ENCODE data around the gene PTCRA. TPM values are rescaled to one million over a fixed set of nuclear protein-coding genes. Genes with fewer than 3 reads are reported as not detected.

Gene PTCRA
- total RNA-seq, 1 donor from 2014 or later: not detected

GRCh38 chr6:42962502-42963178, 46.8 kb downstream of the PTCRA start:
- TF ChIP-seq POLR2AphosphoS5 (IDR thresholded peaks at IDR 0.05; ENCODE audit: insufficient read depth in 1 of 2, low read depth in 1 of 2) (no peak), POLR2A (IDR thresholded peaks at IDR 0.05) (no peak), CTCF (IDR thresholded peaks at IDR 0.05) (no peak)
- peaks cover 14% of the 10 kb centered on the region for H3K4me1 ChIP-seq
- no peaks in the 10 kb centered on the region for H3K9me3 ChIP-seq
- no peak overlapping the region for H3K27ac ChIP-seq
- no peak overlapping the region for H3K4me3 ChIP-seq
- no peak for DNase-seq (ENCODE audit: extremely low spot score in 2 of 2)
- H3K27me3 ChIP-seq: no peaks in the 10 kb centered on the region
- intact Hi-C loops (cut with DNase I): no loop called here
- H3K36me3 ChIP-seq: peaks cover 0 to 20% of the 10 kb centered on the region in 2 donors

GRCh38 chr6:42963179-42963854, 47.5 kb downstream of the PTCRA start:
- Histone ChIP-seq H3K27me3 (no peaks in the 10 kb centered on the region), H3K36me3 (peaks cover 0 to 27% of the 10 kb centered on the region in 2 donors), H3K9me3 (no peaks in the 10 kb centered on the region), H3K27ac (no peak overlapping the region), H3K4me1 (peaks cover 14% of the 10 kb centered on the region), H3K4me3 (no peak overlapping the region)
- DNase-seq (ENCODE audit: extremely low spot score in 2 of 2): no peak
- no peak for TF ChIP-seq CTCF (IDR thresholded peaks at IDR 0.05)
- TF ChIP-seq POLR2AphosphoS5 (IDR thresholded peaks at IDR 0.05; ENCODE audit: insufficient read depth in 1 of 2, low read depth in 1 of 2): no peak
- TF ChIP-seq POLR2A (IDR thresholded peaks at IDR 0.05): no peak
- intact Hi-C loops (cut with DNase I): no loop called here

- H3K27me3 ChIP-seq: no peaks in the 10 kb centered on the region
- no peak for DNase-seq (ENCODE audit: extremely low spot score in 2 of 2)
- no peak overlapping the region for H3K27ac ChIP-seq
- peaks cover 14% of the 10 kb centered on the region for H3K4me1 ChIP-seq
- intact Hi-C loops (cut with DNase I): no loop called here
- peaks cover 0 to 30% of the 10 kb centered on the region in 2 donors for H3K36me3 ChIP-seq
- TF ChIP-seq CTCF (IDR thresholded peaks at IDR 0.05) (no peak), POLR2A (IDR thresholded peaks at IDR 0.05) (no peak), POLR2AphosphoS5 (IDR thresholded peaks at IDR 0.05; ENCODE audit: insufficient read depth in 1 of 2, low read depth in 1 of 2) (no peak)
- H3K9me3 ChIP-seq: no peaks in the 10 kb centered on the region
- no peak overlapping the region for H3K4me3 ChIP-seq
These were observed 48.2 kb downstream of the PTCRA start for GRCh38 chr6:42963855-42964605.

- Histone ChIP-seq H3K4me1 (no peaks in the 10 kb centered on the region), H3K27ac (no peak overlapping the region), H3K4me3 (no peak overlapping the region), H3K36me3 (peaks cover 0 to 36% of the 10 kb centered on the region in 2 donors), H3K27me3 (no peaks in the 10 kb centered on the region), H3K9me3 (no peaks in the 10 kb centered on the region)
- TF ChIP-seq CTCF (IDR thresholded peaks at IDR 0.05) (no peak), POLR2A (IDR thresholded peaks at IDR 0.05) (no peak), POLR2AphosphoS5 (IDR thresholded peaks at IDR 0.05; ENCODE audit: insufficient read depth in 1 of 2, low read depth in 1 of 2) (no peak)
- no peak for DNase-seq (ENCODE audit: extremely low spot score in 2 of 2)
- intact Hi-C loops (cut with DNase I): no loop called here
These were observed 50.7 kb downstream of the PTCRA start for GRCh38 chr6:42966571-42966970.
